GM21360 (cell line): Measurements from ENCODE around the gene CADM2.
"Not testable (repeated sequence)": the region's sequence is repeated elsewhere in the genome, so short reads cannot be mapped to it uniquely, and the experiment has no call there.

Experiments
- ATAC-seq: cut with Tn5 transposase; IDR thresholded peaks from one replicate; pipeline ENCODE4 v1.9.1; 2021; ENCODE audit warnings: mild to moderate bottlenecking, moderate library complexity; ENCODE audit not compliant: unreplicated experiment

The CADM2 gene

GRCh38 chr3:85455561-85456200, 496.9 kb downstream of the CADM2 start:
- no peak for ATAC-seq

GRCh38 chr3:85474241-85474640, 515.5 kb downstream of the CADM2 start:
- ATAC-seq = no peak

- ATAC-seq = no peak
Measured at GRCh38 chr3:85475346-85475745, 516.6 kb downstream of the CADM2 start.

GRCh38 chr3:85476891-85477495, 518.2 kb downstream of the CADM2 start:
- no peak for ATAC-seq

- ATAC-seq = no peak
Measured at GRCh38 chr3:85481411-85482212, 522.8 kb downstream of the CADM2 start.

GRCh38 chr3:85482213-85482490, 523.4 kb downstream of the CADM2 start:
- no peak for ATAC-seq

GRCh38 chr3:85483986-85484385, 525.2 kb downstream of the CADM2 start:
- no peak for ATAC-seq

GRCh38 chr3:85487375-85487774, 528.6 kb downstream of the CADM2 start:
- ATAC-seq = no peak

- ATAC-seq = no peak
Measured at GRCh38 chr3:85495602-85496001, 536.8 kb downstream of the CADM2 start.

GRCh38 chr3:85498177-85498576, 539.4 kb downstream of the CADM2 start:
- ATAC-seq = no peak

GRCh38 chr3:85502148-85502875, 543.5 kb downstream of the CADM2 start:
- no peak for ATAC-seq

GRCh38 chr3:85504129-85504784, 545.5 kb downstream of the CADM2 start:
- not testable (repeated sequence) for ATAC-seq

- ATAC-seq = not testable (repeated sequence)
Measured at GRCh38 chr3:85504785-85505511, 546.2 kb downstream of the CADM2 start.

- not testable (repeated sequence) for ATAC-seq
Measured at GRCh38 chr3:85507052-85507451, 548.3 kb downstream of the CADM2 start.

GRCh38 chr3:85508659-85509058, 549.9 kb downstream of the CADM2 start:
- ATAC-seq = no peak

GRCh38 chr3:85516146-85516545, 557.4 kb downstream of the CADM2 start:
- no peak for ATAC-seq

GRCh38 chr3:85524104-85524503, 565.3 kb downstream of the CADM2 start:
- ATAC-seq = no peak

GRCh38 chr3:85525264-85525663, 566.5 kb downstream of the CADM2 start:
- ATAC-seq = no peak

- ATAC-seq = no peak
Measured at GRCh38 chr3:85533586-85533985, 574.8 kb downstream of the CADM2 start.

- no peak for ATAC-seq
Measured at GRCh38 chr3:85535517-85535916, 576.7 kb downstream of the CADM2 start.
